C4-2B (cell line): Measurements from ENCODE around the gene CYTH4.

Experiments used
- ZFX ChIP-seq: fragments of 450-650 bp; IDR thresholded peaks from 2 replicates; pipeline ENCODE4 v1.6.1; 2017
- TF ChIP-seq, protein P1 (sequence below): fragments of 450-650 bp; conservative IDR thresholded peaks from 2 replicates; pipeline ENCODE4 v1.5.1; 2017; ENCODE audit warnings: mild to moderate bottlenecking

- TF ChIP-seq, protein P1, sequence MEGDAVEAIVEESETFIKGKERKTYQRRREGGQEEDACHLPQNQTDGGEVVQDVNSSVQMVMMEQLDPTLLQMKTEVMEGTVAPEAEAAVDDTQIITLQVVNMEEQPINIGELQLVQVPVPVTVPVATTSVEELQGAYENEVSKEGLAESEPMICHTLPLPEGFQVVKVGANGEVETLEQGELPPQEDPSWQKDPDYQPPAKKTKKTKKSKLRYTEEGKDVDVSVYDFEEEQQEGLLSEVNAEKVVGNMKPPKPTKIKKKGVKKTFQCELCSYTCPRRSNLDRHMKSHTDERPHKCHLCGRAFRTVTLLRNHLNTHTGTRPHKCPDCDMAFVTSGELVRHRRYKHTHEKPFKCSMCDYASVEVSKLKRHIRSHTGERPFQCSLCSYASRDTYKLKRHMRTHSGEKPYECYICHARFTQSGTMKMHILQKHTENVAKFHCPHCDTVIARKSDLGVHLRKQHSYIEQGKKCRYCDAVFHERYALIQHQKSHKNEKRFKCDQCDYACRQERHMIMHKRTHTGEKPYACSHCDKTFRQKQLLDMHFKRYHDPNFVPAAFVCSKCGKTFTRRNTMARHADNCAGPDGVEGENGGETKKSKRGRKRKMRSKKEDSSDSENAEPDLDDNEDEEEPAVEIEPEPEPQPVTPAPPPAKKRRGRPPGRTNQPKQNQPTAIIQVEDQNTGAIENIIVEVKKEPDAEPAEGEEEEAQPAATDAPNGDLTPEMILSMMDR, result no peak
- TF ChIP-seq ZFX, result no peak
Observed at GRCh38 chr22:37234736-37235711, 47.3 kb upstream of the CYTH4 start.
